Activated CD8-positive, alpha-beta T cell treated with anti-CD3 and anti-CD28 coated beads, Interleukin-2, amount 10 ng/mL, durations not matched to agents 7 days and 5 days (primary cell): ENCODE results near the gene KCTD16. TPM values are rescaled to one million over a fixed set of nuclear protein-coding genes. Genes with fewer than 3 reads are reported as not detected.
A peak's percentile ranks its signal among the peaks of the same experiment; 100 is the strongest.

Experiments used
- ATAC-seq: fragments of 150-1000 bp; cut with Tn5 transposase; one replicate; pipeline ENCODE4 v1.10.0; 2021; ENCODE audit warnings: moderate library complexity
- CTCF ChIA-PET: fragments of 350-600 bp; sonication (Branson Sonifier 250); formaldehyde crosslinking; loops from one replicate; lab custom pipeline; 2021; ENCODE audit warnings: antibody characterized with exemption; lab: Charles Lee
- POLR2A ChIA-PET: fragments of 350-600 bp; sonication (Branson Sonifier 250); formaldehyde crosslinking; loops from one replicate; lab custom pipeline; 2021; ENCODE audit warnings: antibody characterized with exemption; lab: Charles Lee
- DNase-seq: peaks from one replicate; pipeline ENCODE4 v3.0.0-alpha.2; 2020
- H3K27ac Mint-ChIP-seq: one replicate; pipeline ENCODE4 v1.8.0; 2021; ENCODE audit warnings: mild to moderate bottlenecking, mixed read lengths
- H3K27me3 Mint-ChIP-seq: one replicate; pipeline ENCODE4 v1.8.0; 2021; ENCODE audit warnings: low read depth, mixed read lengths
- H3K36me3 Mint-ChIP-seq: one replicate; pipeline ENCODE4 v1.8.0; 2021; ENCODE audit warnings: low read depth, mixed read lengths
- H3K4me1 Mint-ChIP-seq: one replicate; pipeline ENCODE4 v1.8.0; 2021; ENCODE audit warnings: low read depth, mixed read lengths
- H3K4me3 Mint-ChIP-seq: one replicate; pipeline ENCODE4 v1.8.0; 2021; ENCODE audit warnings: mild to moderate bottlenecking, mixed read lengths
- H3K9me3 Mint-ChIP-seq: one replicate; pipeline ENCODE4 v1.8.0; 2022; ENCODE audit warnings: mixed read lengths; ENCODE audit not compliant: insufficient read depth
- total RNA-seq, 2 experiments: library from RNA; stranded (reverse); gene quantifications; one replicate each; pipeline ENCODE4 v1.2.3, GENCODE V29; 2021

The KCTD16 gene
- total RNA-seq, 2 experiments from 2014 or later: 0.08 TPM; not detected in 1

- DNase-seq (no peak), ATAC-seq (no peak)
- Mint-ChIP-seq H3K9me3 (no peaks in the 10 kb centered on the region), H3K36me3 (no peaks in the 10 kb centered on the region), H3K27me3 (peaks cover 9% of the 10 kb centered on the region), H3K4me1 (no peaks in the 10 kb centered on the region), H3K4me3 (no peak overlapping the region), H3K27ac (no peak overlapping the region)
- ChIA-PET CTCF (interaction anchor here (0.7 kb wide), 1 partner anchor 58 kb away, joined by 3 read pairs; no protein-coding TSS in a partner anchor), POLR2A (no interaction called here)
Observed at GRCh38 chr5:144135113-144135762, 35.4 kb upstream of the KCTD16 start.

GRCh38 chr5:144139586-144139985 is 31.1 kb upstream of the KCTD16 start:
- H3K4me1 Mint-ChIP-seq: peaks cover 2% of the 10 kb centered on the region
- peaks cover 15% of the 10 kb centered on the region for H3K27me3 Mint-ChIP-seq
- H3K9me3 Mint-ChIP-seq: no peaks in the 10 kb centered on the region
- ChIA-PET POLR2A (no interaction called here), CTCF (interaction anchor here (0.7 to 4.9 kb wide), 3 partner anchors 8 to 1025 kb away, joined by 3 to 17 read pairs (median 3); no protein-coding TSS in a partner anchor)
- no peak overlapping the region for H3K27ac Mint-ChIP-seq
- ATAC-seq (no peak), DNase-seq (no peak)
- no peaks in the 10 kb centered on the region for H3K36me3 Mint-ChIP-seq
- H3K4me3 Mint-ChIP-seq: no peak overlapping the region

- Mint-ChIP-seq H3K27me3 (peaks cover 15% of the 10 kb centered on the region), H3K27ac (no peak overlapping the region), H3K4me3 (no peak overlapping the region), H3K36me3 (no peaks in the 10 kb centered on the region), H3K4me1 (peaks cover 2% of the 10 kb centered on the region), H3K9me3 (no peaks in the 10 kb centered on the region)
- DNase-seq (no peak), ATAC-seq (no peak)
- ChIA-PET CTCF (interaction anchor here (2.5 to 4.9 kb wide), 2 partner anchors 9 to 50 kb away, joined by 7 to 17 read pairs; no protein-coding TSS in a partner anchor), POLR2A (no interaction called here)
Observed at GRCh38 chr5:144141585-144141984, 29.1 kb upstream of the KCTD16 start.

- peaks cover 2% of the 10 kb centered on the region for H3K4me1 Mint-ChIP-seq
- peaks cover 15% of the 10 kb centered on the region for H3K27me3 Mint-ChIP-seq
- ATAC-seq: peak; percentile 80
- no peak overlapping the region for H3K27ac Mint-ChIP-seq
- no peak for DNase-seq
- H3K9me3 Mint-ChIP-seq: no peaks in the 10 kb centered on the region
- ChIA-PET CTCF (interaction anchor here (0.7 to 4.9 kb wide), 9 partner anchors 9 to 178 kb away, joined by 3 to 17 read pairs (median 5); partner anchors contain the start of genes KCTD16 and YIPF5), POLR2A (no interaction called here)
- H3K36me3 Mint-ChIP-seq: no peaks in the 10 kb centered on the region
- no peak overlapping the region for H3K4me3 Mint-ChIP-seq
Observed at GRCh38 chr5:144142139-144142823, 28.4 kb upstream of the KCTD16 start.

- POLR2A ChIA-PET: no interaction called here
- CTCF ChIA-PET: interaction anchor here (0.7 to 4.9 kb wide), 9 partner anchors 9 to 178 kb away, joined by 3 to 17 read pairs (median 5); partner anchors contain the start of genes KCTD16 and YIPF5
- Mint-ChIP-seq H3K27me3 (peaks cover 14% of the 10 kb centered on the region), H3K27ac (no peak overlapping the region), H3K9me3 (no peaks in the 10 kb centered on the region), H3K4me3 (no peak overlapping the region), H3K36me3 (no peaks in the 10 kb centered on the region), H3K4me1 (peaks cover 2% of the 10 kb centered on the region)
- DNase-seq (no peak), ATAC-seq (no peak)
Observed at GRCh38 chr5:144142824-144143162, 27.9 kb upstream of the KCTD16 start.

GRCh38 chr5:144143625-144144024 is 27.0 kb upstream of the KCTD16 start:
- Mint-ChIP-seq H3K4me3 (no peak overlapping the region), H3K36me3 (no peaks in the 10 kb centered on the region), H3K27ac (no peak overlapping the region), H3K27me3 (peaks cover 14% of the 10 kb centered on the region), H3K4me1 (peaks cover 2% of the 10 kb centered on the region), H3K9me3 (no peaks in the 10 kb centered on the region)
- no peak for DNase-seq
- POLR2A ChIA-PET: no interaction called here
- ATAC-seq: no peak
- CTCF ChIA-PET: interaction anchor here (2.5 to 4.9 kb wide), 2 partner anchors 11 to 48 kb away, joined by 7 to 17 read pairs; no protein-coding TSS in a partner anchor

- CTCF ChIA-PET: interaction anchor here (1.2 to 2.2 kb wide), 2 partner anchors 46 to 49 kb away, joined by 4 to 6 read pairs; no protein-coding TSS in a partner anchor
- Mint-ChIP-seq H3K27ac (no peak overlapping the region), H3K4me3 (no peak overlapping the region), H3K27me3 (peaks cover 9% of the 10 kb centered on the region), H3K4me1 (peaks cover 2% of the 10 kb centered on the region), H3K36me3 (no peaks in the 10 kb centered on the region), H3K9me3 (no peaks in the 10 kb centered on the region)
- DNase-seq: no peak
- POLR2A ChIA-PET: no interaction called here
- no peak for ATAC-seq
Observed at GRCh38 chr5:144144956-144145751, 25.5 kb upstream of the KCTD16 start.

GRCh38 chr5:144151026-144151425 is 19.6 kb upstream of the KCTD16 start:
- Mint-ChIP-seq H3K27me3 (no peaks in the 10 kb centered on the region), H3K9me3 (no peaks in the 10 kb centered on the region), H3K36me3 (no peaks in the 10 kb centered on the region), H3K4me1 (no peaks in the 10 kb centered on the region), H3K27ac (no peak overlapping the region), H3K4me3 (no peak overlapping the region)
- DNase-seq (no peak), ATAC-seq (no peak)
- CTCF ChIA-PET: no interaction called here
- POLR2A ChIA-PET: no interaction called here

GRCh38 chr5:144156767-144157171 is 13.9 kb upstream of the KCTD16 start:
- Mint-ChIP-seq H3K4me3 (no peak overlapping the region), H3K4me1 (no peaks in the 10 kb centered on the region), H3K9me3 (no peaks in the 10 kb centered on the region), H3K27me3 (no peaks in the 10 kb centered on the region), H3K36me3 (peaks cover 21% of the 10 kb centered on the region), H3K27ac (no peak overlapping the region)
- DNase-seq (no peak), ATAC-seq (no peak)
- CTCF ChIA-PET: interaction anchor here (1.3 to 2.2 kb wide), 2 partner anchors 14 to 35 kb away, joined by 6 to 8 read pairs; no protein-coding TSS in a partner anchor
- POLR2A ChIA-PET: no interaction called here

- CTCF ChIA-PET: no interaction called here
- H3K27ac Mint-ChIP-seq: no peak overlapping the region
- ATAC-seq: no peak
Observed at GRCh38 chr5:144162686-144163085, 8.0 kb upstream of the KCTD16 start.

GRCh38 chr5:144166696-144167095 is 4.0 kb upstream of the KCTD16 start:
- no peak overlapping the region for H3K4me3 Mint-ChIP-seq
- no peaks in the 10 kb centered on the region for H3K9me3 Mint-ChIP-seq
- POLR2A ChIA-PET: no interaction called here

More at GRCh38 chr5:144162686-144163085, 8.0 kb upstream of the KCTD16 start:
- Mint-ChIP-seq H3K4me1 (peaks cover 3% of the 10 kb centered on the region), H3K4me3 (no peak overlapping the region), H3K36me3 (peaks cover 55% of the 10 kb centered on the region), H3K27me3 (no peaks in the 10 kb centered on the region), H3K9me3 (no peaks in the 10 kb centered on the region)
- POLR2A ChIA-PET: no interaction called here
- DNase-seq: no peak

More at GRCh38 chr5:144166696-144167095, 4.0 kb upstream of the KCTD16 start:
- H3K27ac Mint-ChIP-seq: no peak overlapping the region
- CTCF ChIA-PET: interaction anchor here (10.2 kb wide), 1 partner anchor 23 kb away, joined by 129 read pairs; no protein-coding TSS in a partner anchor
- H3K36me3 Mint-ChIP-seq: peaks cover 56% of the 10 kb centered on the region
- ATAC-seq: no peak
- DNase-seq: no peak
- no peaks in the 10 kb centered on the region for H3K27me3 Mint-ChIP-seq
- peaks cover 37% of the 10 kb centered on the region for H3K4me1 Mint-ChIP-seq
